RWPE2 (cell line): ENCODE measurements around the gene UIMC1.

Source experiments
- ATAC-seq: fragments of 200-7000 bp; cut with Tn5 transposase; 3 replicates; pipeline ENCODE4 v1.9.1; 2021; ENCODE audit warnings: low read depth
- DNase-seq: peaks from one replicate; pipeline ENCODE4 v3.0.0-alpha.2; 2020; ENCODE audit warnings: low spot score
- H3K27ac ChIP-seq: fragments of 450-650 bp; 2 replicates; pipeline ENCODE4 v1.5.1; 2017; ENCODE audit warnings: mild to moderate bottlenecking; ENCODE audit not compliant: poor library complexity, severe bottlenecking
- H3K27me3 ChIP-seq: fragments of 250-450 bp; sonication (Bioruptor Pico); 2 replicates; pipeline ENCODE4 v1.5.1; 2021; ENCODE audit warnings: mild to moderate bottlenecking, moderate library complexity; ENCODE audit not compliant: insufficient read depth, poor library complexity, severe bottlenecking
- H3K36me3 ChIP-seq: fragments of 250-450 bp; sonication (Bioruptor Pico); 2 replicates; pipeline ENCODE4 v1.5.1; 2020; ENCODE audit warnings: low read depth, mild to moderate bottlenecking, moderate library complexity
- H3K4me1 ChIP-seq: fragments of 250-450 bp; sonication (Bioruptor Pico); 2 replicates; pipeline ENCODE4 v1.5.1; 2021; ENCODE audit warnings: mild to moderate bottlenecking, moderate library complexity; ENCODE audit not compliant: insufficient read depth, poor library complexity, severe bottlenecking
- H3K4me3 ChIP-seq: fragments of 250-450 bp; sonication (Bioruptor Pico); 2 replicates; pipeline ENCODE4 v1.5.1; 2021; ENCODE audit warnings: mild to moderate bottlenecking, moderate library complexity; ENCODE audit not compliant: severe bottlenecking
- H3K9me3 ChIP-seq: fragments of 250-450 bp; sonication (Bioruptor Pico); 2 replicates; pipeline ENCODE4 v1.5.1; 2021; ENCODE audit warnings: mild to moderate bottlenecking, moderate library complexity; ENCODE audit not compliant: severe bottlenecking
- TF ChIP-seq, protein P1 (sequence below): fragments of 450-650 bp; IDR thresholded peaks from one replicate; pipeline ENCODE4 v1.5.1; 2017; ENCODE audit warnings: mild to moderate bottlenecking, moderate library complexity; ENCODE audit not compliant: poor library complexity, severe bottlenecking

Gene UIMC1

DNA sequence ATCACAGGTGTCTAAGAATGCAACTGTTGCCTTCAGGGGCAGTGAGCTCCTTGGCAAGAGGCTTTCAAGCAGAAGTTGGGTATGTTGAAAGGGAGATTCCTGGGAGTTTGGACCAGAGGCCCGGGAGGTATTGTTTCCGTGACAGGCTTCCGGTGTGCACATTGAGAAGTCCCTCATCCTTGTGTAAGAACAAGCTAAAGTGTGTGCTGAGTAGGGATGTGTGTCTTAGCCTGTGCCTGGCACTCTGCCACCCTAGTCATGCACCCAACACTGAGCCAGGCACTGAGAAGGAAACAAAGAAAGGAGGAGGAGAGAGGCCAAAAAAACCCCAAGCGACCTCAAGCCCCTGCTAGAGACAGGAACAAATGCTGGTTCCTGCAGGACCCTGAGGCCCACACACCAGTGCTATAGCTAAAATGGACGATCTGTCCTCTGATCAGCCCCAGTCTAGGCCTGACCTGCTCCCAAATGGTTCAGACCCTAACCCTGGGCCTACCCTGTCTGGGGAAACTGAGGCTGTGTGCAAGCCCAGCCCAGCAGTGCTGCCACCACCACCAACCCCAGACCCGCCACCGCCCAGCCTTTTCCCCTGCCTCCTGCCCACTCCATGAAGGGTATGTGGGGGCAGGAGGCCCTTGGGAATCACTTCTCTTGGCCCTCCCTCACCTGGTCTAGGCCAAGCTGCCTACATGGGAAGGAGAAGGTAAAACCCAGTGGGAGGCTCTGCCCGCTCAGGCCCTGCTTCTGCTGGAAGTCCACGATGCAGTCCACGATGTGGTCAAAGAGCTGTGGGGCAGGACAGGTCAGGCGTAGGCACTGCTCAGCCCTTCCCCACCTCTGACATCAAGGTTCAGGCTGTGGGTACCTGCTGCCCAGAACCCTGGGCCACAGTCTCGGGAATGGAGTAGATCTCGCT, 120.0 kb downstream of the UIMC1 start:
- Histone ChIP-seq H3K4me3 (no peak overlapping the region), H3K4me1 (no peaks in the 10 kb centered on the region), H3K27ac (no peak overlapping the region), H3K9me3 (no peaks in the 10 kb centered on the region), H3K36me3 (no peaks in the 10 kb centered on the region), H3K27me3 (no peaks in the 10 kb centered on the region)
- TF ChIP-seq, protein P1, sequence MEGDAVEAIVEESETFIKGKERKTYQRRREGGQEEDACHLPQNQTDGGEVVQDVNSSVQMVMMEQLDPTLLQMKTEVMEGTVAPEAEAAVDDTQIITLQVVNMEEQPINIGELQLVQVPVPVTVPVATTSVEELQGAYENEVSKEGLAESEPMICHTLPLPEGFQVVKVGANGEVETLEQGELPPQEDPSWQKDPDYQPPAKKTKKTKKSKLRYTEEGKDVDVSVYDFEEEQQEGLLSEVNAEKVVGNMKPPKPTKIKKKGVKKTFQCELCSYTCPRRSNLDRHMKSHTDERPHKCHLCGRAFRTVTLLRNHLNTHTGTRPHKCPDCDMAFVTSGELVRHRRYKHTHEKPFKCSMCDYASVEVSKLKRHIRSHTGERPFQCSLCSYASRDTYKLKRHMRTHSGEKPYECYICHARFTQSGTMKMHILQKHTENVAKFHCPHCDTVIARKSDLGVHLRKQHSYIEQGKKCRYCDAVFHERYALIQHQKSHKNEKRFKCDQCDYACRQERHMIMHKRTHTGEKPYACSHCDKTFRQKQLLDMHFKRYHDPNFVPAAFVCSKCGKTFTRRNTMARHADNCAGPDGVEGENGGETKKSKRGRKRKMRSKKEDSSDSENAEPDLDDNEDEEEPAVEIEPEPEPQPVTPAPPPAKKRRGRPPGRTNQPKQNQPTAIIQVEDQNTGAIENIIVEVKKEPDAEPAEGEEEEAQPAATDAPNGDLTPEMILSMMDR = no peak
- no peak for ATAC-seq
- DNase-seq = peak; percentile 57

DNA sequence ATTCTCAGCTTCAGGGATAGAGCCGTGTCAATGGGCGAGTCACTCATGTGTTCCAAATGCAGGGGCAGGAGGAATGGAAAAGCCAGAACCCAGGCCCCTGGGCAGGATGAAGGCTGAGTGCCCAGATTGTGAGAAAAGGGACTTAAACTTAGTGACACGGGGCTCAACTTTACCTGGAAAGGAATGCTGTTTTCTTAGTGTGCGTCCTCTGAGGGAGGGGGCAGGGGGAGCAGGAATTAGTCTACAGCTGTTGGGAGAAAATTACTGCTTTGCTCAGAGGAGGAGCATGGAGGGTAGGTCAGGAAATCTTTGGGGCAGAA, 122.0 kb downstream of the UIMC1 start:
- no peaks in the 10 kb centered on the region for H3K9me3 ChIP-seq
- TF ChIP-seq, protein P1 = no peak
- H3K4me3 ChIP-seq = no peak overlapping the region
- DNase-seq = no peak
- no peak for ATAC-seq
- no peak overlapping the region for H3K27ac ChIP-seq
- H3K4me1 ChIP-seq = no peaks in the 10 kb centered on the region
- no peaks in the 10 kb centered on the region for H3K27me3 ChIP-seq
- H3K36me3 ChIP-seq = no peaks in the 10 kb centered on the region

DNA sequence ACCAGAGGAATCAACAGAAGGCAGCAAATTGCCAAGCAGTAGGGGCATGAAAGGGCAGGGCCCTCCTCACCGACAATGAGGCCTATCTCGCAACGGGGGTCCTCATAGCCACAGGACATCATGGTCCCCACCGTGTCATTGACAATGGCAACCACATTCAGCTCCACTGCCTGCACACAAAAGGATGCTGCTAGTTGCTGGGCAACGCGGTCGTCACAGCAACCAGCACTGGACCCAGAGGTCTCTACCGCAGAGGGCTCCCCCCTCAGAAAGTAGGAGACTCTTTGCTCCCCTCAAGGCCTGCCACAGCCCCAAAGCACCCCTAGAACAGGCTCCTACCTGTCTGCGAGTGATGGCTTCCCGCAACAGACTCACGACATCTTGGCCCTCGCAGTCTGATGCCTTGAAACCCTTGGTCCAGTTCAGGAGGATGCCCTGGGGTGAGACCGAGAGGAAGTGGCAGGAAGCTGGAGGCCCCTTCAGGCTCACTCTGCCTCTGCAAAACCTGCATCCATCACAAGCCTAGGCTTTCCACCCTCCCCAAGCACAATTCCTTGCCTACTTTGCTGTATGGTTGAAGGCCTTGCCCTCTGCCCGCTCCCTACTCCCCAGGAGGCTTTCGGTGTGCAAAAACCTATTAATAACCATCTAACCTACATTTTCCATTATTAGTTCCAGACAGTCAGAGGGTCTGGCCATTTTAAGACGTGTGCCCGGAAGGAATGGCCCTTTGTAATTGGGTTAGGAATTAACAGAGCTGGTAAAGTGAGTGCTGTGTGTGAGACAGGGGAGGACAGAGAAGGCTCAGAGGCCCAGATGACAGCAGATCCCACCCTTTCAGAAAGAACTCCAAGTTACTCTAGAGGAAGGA, 122.6 kb downstream of the UIMC1 start:
- Histone ChIP-seq H3K27me3 (no peaks in the 10 kb centered on the region), H3K27ac (no peak overlapping the region), H3K9me3 (no peaks in the 10 kb centered on the region), H3K36me3 (no peaks in the 10 kb centered on the region), H3K4me1 (no peaks in the 10 kb centered on the region), H3K4me3 (no peak overlapping the region)
- DNase-seq = no peak
- TF ChIP-seq, protein P1 = no peak
- no peak for ATAC-seq

DNA sequence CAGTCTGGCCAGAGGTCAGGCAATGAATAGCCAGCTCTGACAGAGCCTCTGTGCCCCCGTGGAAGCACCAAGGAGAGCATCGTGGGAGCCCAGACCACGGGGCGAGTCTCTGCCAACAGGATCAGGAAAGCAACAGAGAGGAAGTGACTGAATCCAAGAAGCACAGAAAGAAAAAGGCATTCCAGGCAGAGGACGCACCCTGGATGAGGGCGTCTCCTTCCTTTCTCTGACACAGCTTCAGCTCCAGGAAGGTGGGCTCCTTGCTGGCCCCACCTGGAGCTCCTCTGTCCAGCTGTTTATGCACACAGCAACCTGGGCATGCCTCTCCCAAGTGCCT, 124.0 kb downstream of the UIMC1 start:
- ATAC-seq = peak; percentile 35; the same call in 2 of the 3 replicates
- Histone ChIP-seq H3K36me3 (no peaks in the 10 kb centered on the region), H3K27ac (no peak overlapping the region), H3K9me3 (no peaks in the 10 kb centered on the region), H3K27me3 (no peaks in the 10 kb centered on the region), H3K4me3 (no peak overlapping the region), H3K4me1 (no peaks in the 10 kb centered on the region)
- no peak for DNase-seq
- TF ChIP-seq, protein P1 = no peak
